HepG2 (cell line): ENCODE results near the gene PRSS50. TPM values are rescaled to one million over a fixed set of nuclear protein-coding genes. Genes with fewer than 3 reads are reported as not detected.

Experiments used
- ATAC-seq: fragments of 200-7000 bp; cut with Tn5 transposase; 3 replicates; pipeline ENCODE4 v1.9.1; 2020; ENCODE audit warnings: mild to moderate bottlenecking, moderate library complexity
- BruUV-seq: library from RNA; stranded (reverse); fragments of 400-500 nt; replicated peaks from 2 replicates; lab custom pipeline; 2021; lab: Mats Ljungman, UMichigan
- CTCF ChIA-PET: fragments of 300-600 bp; formaldehyde crosslinking; extraction: SDS; loops from one replicate; lab custom pipeline; 2021; ENCODE audit warnings: low total read pairs, inconsistent platforms, low intra/inter-chr PET ratio; lab: Yijun Ruan, JAX
- POLR2A ChIA-PET: fragments of 350-600 bp; sonication (Branson Sonifier 250); formaldehyde crosslinking; loops from one replicate; lab custom pipeline; 2020; ENCODE audit warnings: antibody characterized with exemption, inconsistent platforms; lab: Yijun Ruan, JAX
- DNase-seq: peaks from one replicate; pipeline ENCODE4 v3.0.0-alpha.2; 2015; ENCODE audit warnings: low spot score
- FAIRE-seq: peaks from 3 replicates; lab custom pipeline; 2011; peaks lifted over from hg19 to GRCh38; lab: Jason Lieb, UNC
- H2AFZ ChIP-seq: one replicate; pipeline ENCODE4 v1.6.1; 2011; ENCODE audit warnings: low read length, inconsistent platforms
- H3K27ac ChIP-seq: fragments of 300-600 bp; 3 replicates; pipeline ENCODE4 v1.8.0; 2011; ENCODE audit warnings: mixed run types, mild to moderate bottlenecking, mixed read lengths, low read length, inconsistent platforms; ENCODE audit not compliant: insufficient read depth; ENCODE audit errors: extremely low read length
- H3K27me3 ChIP-seq, 2 experiments: fragments of 200-600 bp in 1 of 2; 2 replicates in 1 of 2; 3 replicates in 1 of 2; pipeline versions ENCODE4 v1.6.0 to v1.8.0; 2011; ENCODE audit warnings: low read length in 2 of 2, mild to moderate bottlenecking in 2 of 2, moderate library complexity in 2 of 2, inconsistent platforms in 1 of 2; ENCODE audit not compliant: insufficient read depth in 2 of 2, control insufficient read depth in 1 of 2
- H3K36me3 ChIP-seq, 2 experiments: fragments of 200-600 bp in 1 of 2; replicated peaks in 1 of 2; 2 replicates in 1 of 2; 3 replicates in 1 of 2; pipeline versions ENCODE4 v1.5.1 to v1.8.0; 2011; ENCODE audit warnings: low read length in 2 of 2, inconsistent platforms in 1 of 2; ENCODE audit not compliant: insufficient read depth in 2 of 2, control insufficient read depth in 1 of 2
- H3K4me1 ChIP-seq: 2 replicates; pipeline ENCODE4 v1.5.1; 2012; ENCODE audit warnings: low read length, inconsistent platforms; ENCODE audit not compliant: insufficient read depth
- H3K4me2 ChIP-seq: 2 replicates; pipeline ENCODE4 v1.6.0; 2011; ENCODE audit warnings: low read depth, low read length, inconsistent platforms
- H3K4me3 ChIP-seq, 3 experiments: fragments of 200-600 bp in 1 of 3; sonication (generic), shearing (Covaris generic) in 1 of 3; replicated peaks in 1 of 3; 2 replicates each; pipeline ENCODE4 v1.5.1; 2011 to 2016; ENCODE audit warnings: low read length in 3 of 3, inconsistent platforms in 2 of 3, low read depth in 2 of 3, mild to moderate bottlenecking in 2 of 3, control low read depth in 1 of 3, mixed read lengths in 1 of 3; ENCODE audit not compliant: insufficient read depth in 1 of 3
- H3K79me2 ChIP-seq: one replicate; pipeline ENCODE4 v1.6.1; 2011; ENCODE audit warnings: low read length, inconsistent platforms; ENCODE audit not compliant: insufficient read depth
- H3K9ac ChIP-seq: 2 replicates; pipeline ENCODE4 v1.6.0; 2011; ENCODE audit warnings: mild to moderate bottlenecking, low read depth, low read length, inconsistent platforms; ENCODE audit not compliant: insufficient read depth
- H3K9me3 ChIP-seq: 2 replicates; pipeline ENCODE4 v1.5.1; 2012; ENCODE audit warnings: mild to moderate bottlenecking, low read length
- H4K20me1 ChIP-seq: 2 replicates; pipeline ENCODE4 v1.6.0; 2011; ENCODE audit warnings: inconsistent platforms, mild to moderate bottlenecking, low read length, moderate library complexity; ENCODE audit not compliant: insufficient read depth
- CENPX ChIP-seq: sonication (generic); formaldehyde crosslinking; IDR thresholded peaks from 2 replicates; pipeline ENCODE4 v1.9.0; 2021; ENCODE audit warnings: mild to moderate bottlenecking, missing genetic modification reagents, moderate library complexity
- JDP2 ChIP-seq: sonication (generic); formaldehyde crosslinking; IDR thresholded peaks from 2 replicates; pipeline ENCODE4 v1.8.1; 2022; ENCODE audit warnings: missing genetic modification reagents, borderline replicate concordance
- MEF2D ChIP-seq: sonication (generic); formaldehyde crosslinking; IDR thresholded peaks from 2 replicates; pipeline ENCODE4 v1.5.1; 2020; ENCODE audit warnings: mild to moderate bottlenecking, missing genetic modification reagents
- TFDP2 ChIP-seq: sonication (generic); formaldehyde crosslinking; IDR thresholded peaks from 2 replicates; pipeline ENCODE4 v1.4.0; 2020; ENCODE audit warnings: missing genetic modification reagents
- ZNF275 ChIP-seq: sonication (generic); formaldehyde crosslinking; IDR thresholded peaks from 2 replicates; pipeline ENCODE4 v1.8.0; 2022; ENCODE audit warnings: missing genetic modification reagents, mild to moderate bottlenecking, inconsistent platforms, borderline replicate concordance
- ZNF350 ChIP-seq: sonication (generic); formaldehyde crosslinking; IDR thresholded peaks from 2 replicates; pipeline ENCODE4 v1.4.0; 2020; ENCODE audit warnings: mild to moderate bottlenecking, low read depth, missing genetic modification reagents, borderline replicate concordance
- ZNF383 ChIP-seq: sonication (generic); formaldehyde crosslinking; IDR thresholded peaks from 2 replicates; pipeline ENCODE4 v1.4.0; 2020; ENCODE audit warnings: missing genetic modification reagents, mild to moderate bottlenecking, borderline replicate concordance
- ZNF547 ChIP-seq: sonication (generic); formaldehyde crosslinking; IDR thresholded peaks from 2 replicates; pipeline ENCODE4 v1.5.1; 2020; ENCODE audit warnings: mild to moderate bottlenecking, missing genetic modification reagents
- WGBS: methylation state at CpG from one replicate; pipeline ENCODE4 v1.1.6; 2017; ENCODE audit warnings: low lambda C conversion rate; 5-methylcytosine and 5-hydroxymethylcytosine counted together
- in situ Hi-C: cut with HindIII; loops from 2 replicates; pipeline ENCODE4 v1.10.0; 2017; ENCODE audit warnings: low pct_unique_long_range_greater_than_20kb; ENCODE audit not compliant: extremely low pct_ligation_motif_present
- intact Hi-C: fragments of 100-400 bp; cut with micrococcal nuclease; formaldehyde crosslinking; loops from one replicate; pipeline ENCODE4 v1.10.0; 2022; ENCODE audit not compliant: unreplicated experiment
- polyA plus RNA-seq, 8 experiments: library from polyadenylated mRNA; depleted of rRNA in 3 of 8; stranded (reverse) in 7 of 8; unstranded in 1 of 8; fragments of >200 nt; fragmentation: Illumina TruSeq in 4 of 8; extraction: Trizol in 4 of 8; gene quantifications; 2 replicates each; pipeline versions ENCODE4 v1.2.1 to v1.2.3, GENCODE V29; 2011 to 2016; ENCODE audit warnings: low read depth in 4 of 8, missing spikeins in 1 of 8, mixed read lengths in 1 of 8; ENCODE audit not compliant: insufficient read depth in 1 of 8
- small RNA-seq, 3 experiments: library from RNA; depleted of rRNA; stranded (forward); fragments of <200 nt; gene quantifications; one replicate each; pipeline ENCODE3, GENCODE V24; 2012; ENCODE audit warnings: low read depth in 2 of 3, low replicate concordance in 1 of 3; ENCODE audit not compliant: insufficient read length in 3 of 3, insufficient read depth in 2 of 3
- total RNA-seq, 5 experiments: library from RNA; depleted of rRNA; stranded (reverse); fragments of >200 nt; fragmentation: Illumina TruSeq; extraction: Trizol; gene quantifications; 2 replicates each; pipeline ENCODE4 v1.2.3, GENCODE V29; 2016; ENCODE audit warnings: low read depth in 1 of 5

Gene PRSS50
- total and polyA plus RNA-seq, 2 of the 13 experiments (the other 11 are each of a cell fraction or from before 2014, with no cell fraction given): not detected

GRCh38 chr3:46662771-46663551 lies 54.7 kb downstream of the PRSS50 start:
- ChIA-PET CTCF (no interaction called here), POLR2A (no interaction called here)
- Histone ChIP-seq H3K36me3 (no peaks in the 10 kb centered on the region), H3K27me3 (peaks cover 3 to 30% of the 10 kb centered on the region in 2 experiments; a peak in 2 of 5 replicates), H3K4me1 (no peaks in the 10 kb centered on the region), H3K27ac (no peak overlapping the region), H3K4me2 (no peak overlapping the region), H2AFZ (no peak overlapping the region), H3K9ac (no peak overlapping the region), H3K4me3 (no peak overlapping the region), H4K20me1 (no peaks in the 10 kb centered on the region), H3K79me2 (no peaks in the 10 kb centered on the region), H3K9me3 (no peaks in the 10 kb centered on the region)
- WGBS: 43% methylated on average over 15 of the region's 17 CpGs
- DNase-seq: no peak
- TF ChIP-seq MEF2D (CRISPR knock-in tag) (no peak), ZNF547 (CRISPR knock-in tag) (no peak), JDP2 (CRISPR knock-in tag) (no peak), TFDP2 (CRISPR knock-in tag) (no peak), ZNF383 (CRISPR knock-in tag) (no peak), ZNF350 (no peak), ZNF275 (CRISPR knock-in tag) (no peak), CENPX (CRISPR knock-in tag) (no peak)
- intact Hi-C loops (no loop called here), in situ Hi-C loops (loop anchor here (10.0 kb wide), 1 partner anchor 178 kb away; no protein-coding TSS in a partner anchor)
- no peak for ATAC-seq
- no TSS peak for BruUV-seq
- FAIRE-seq: no peak

Small RNA genes lying within 50 kb of the gene (small RNA-seq; reads per million reads assigned to genes)
- 0 reads per million in 3 experiments for gene PRSS45

Other genes with a start within 250 kb of the PRSS50 start
- 0.09 TPM in 1 of 2 replicates, not detected in the other for gene RTP3, start 219.9 kb downstream of the PRSS50 start, total RNA-seq (2016; rRNA removed; fragmentation: Illumina TruSeq; extraction: Trizol)
- not detected in 2 replicates for gene RTP3, start 219.9 kb downstream of the PRSS50 start, polyA plus RNA-seq (2011; rRNA removed)
- gene LRRC2, start 151.6 kb downstream of the PRSS50 start, total RNA-seq (2016; rRNA removed; fragmentation: Illumina TruSeq; extraction: Trizol): 0.27 and 0.48 TPM in 2 replicates
- gene LRRC2, start 151.6 kb downstream of the PRSS50 start, polyA plus RNA-seq (2011; rRNA removed): 0.51 and 0.58 TPM in 2 replicates
- gene FAM240A, start 105.3 kb downstream of the PRSS50 start, total RNA-seq (2016; rRNA removed; fragmentation: Illumina TruSeq; extraction: Trizol): not detected in 2 replicates
- gene FAM240A, start 105.3 kb downstream of the PRSS50 start, polyA plus RNA-seq (2011; rRNA removed): not detected in 2 replicates
- gene ALS2CL, start 24.2 kb downstream of the PRSS50 start, total RNA-seq (2016; rRNA removed; fragmentation: Illumina TruSeq; extraction: Trizol): not detected in 2 replicates
- not detected in 2 replicates for gene ALS2CL, start 24.2 kb downstream of the PRSS50 start, polyA plus RNA-seq (2011; rRNA removed)
- gene TMIE, start 16.5 kb downstream of the PRSS50 start, total RNA-seq (2016; rRNA removed; fragmentation: Illumina TruSeq; extraction: Trizol): not detected in 2 replicates
- gene TMIE, start 16.5 kb downstream of the PRSS50 start, polyA plus RNA-seq (2011; rRNA removed): not detected in 2 replicates
- not detected in 2 replicates for gene MYL3, start 145.6 kb upstream of the PRSS50 start, total RNA-seq (2016; rRNA removed; fragmentation: Illumina TruSeq; extraction: Trizol)
- gene MYL3, start 145.6 kb upstream of the PRSS50 start, polyA plus RNA-seq (2011; rRNA removed): 0.13 TPM in 1 of 2 replicates, not detected in the other
- gene PTH1R, start 159.9 kb upstream of the PRSS50 start, total RNA-seq (2016; rRNA removed; fragmentation: Illumina TruSeq; extraction: Trizol): not detected in 2 replicates
- gene PTH1R, start 159.9 kb upstream of the PRSS50 start, polyA plus RNA-seq (2011; rRNA removed): not detected in 2 replicates